HG02571 (cell line): ENCODE results near the gene ZNF346.
A peak's percentile ranks its signal among the peaks of the same experiment; 100 is the strongest.
"Not testable (repeated sequence)": the region's sequence is repeated elsewhere in the genome, so short reads cannot be mapped to it uniquely, and the experiment has no call there.

Experiments used
- ATAC-seq: cut with Tn5 transposase; IDR thresholded peaks from one replicate; pipeline ENCODE4 v1.9.1; 2021; ENCODE audit warnings: mild to moderate bottlenecking, moderate library complexity; ENCODE audit not compliant: unreplicated experiment

Gene ZNF346

GRCh38 chr5:177022386-177023302 lies at the start of gene ZNF346:
TSS of gene ZNF346 (plus strand) at chr5:177022696. CDS start at chr5:177022739, 43 bp downstream.
- ATAC-seq = peak; percentile 79

GRCh38 chr5:176979669-176980068 lies 42.8 kb upstream of the ZNF346 start:
- no peak for ATAC-seq

- ATAC-seq = no peak
Measured at GRCh38 chr5:176980818-176981217, 41.7 kb upstream of the ZNF346 start.

GRCh38 chr5:176983112-176983511 lies 39.4 kb upstream of the ZNF346 start:
- not testable (repeated sequence) for ATAC-seq

- not testable (repeated sequence) for ATAC-seq
Measured at GRCh38 chr5:176983593-176983992, 38.9 kb upstream of the ZNF346 start.

GRCh38 chr5:176984176-176984575 lies 38.3 kb upstream of the ZNF346 start:
- not testable (repeated sequence) for ATAC-seq

GRCh38 chr5:176985516-176985915 lies 37.0 kb upstream of the ZNF346 start:
- ATAC-seq = no peak

GRCh38 chr5:176986280-176986679 lies 36.2 kb upstream of the ZNF346 start:
- no peak for ATAC-seq

- no peak for ATAC-seq
Measured at GRCh38 chr5:176987583-176987982, 34.9 kb upstream of the ZNF346 start.

- ATAC-seq = not testable (repeated sequence)
Measured at GRCh38 chr5:176993081-176993480, 29.4 kb upstream of the ZNF346 start.

- no peak for ATAC-seq
Measured at GRCh38 chr5:176994460-176995121, 27.9 kb upstream of the ZNF346 start.

- no peak for ATAC-seq
Measured at GRCh38 chr5:176995122-176995490, 27.4 kb upstream of the ZNF346 start.

GRCh38 chr5:176995896-176996767 lies 26.4 kb upstream of the ZNF346 start:
- no peak for ATAC-seq

- no peak for ATAC-seq
Measured at GRCh38 chr5:176996780-176997179, 25.7 kb upstream of the ZNF346 start.

GRCh38 chr5:176998828-176999227 lies 23.7 kb upstream of the ZNF346 start:
- ATAC-seq = no peak

- ATAC-seq = not testable (repeated sequence)
Measured at GRCh38 chr5:176999526-176999925, 23.0 kb upstream of the ZNF346 start.

GRCh38 chr5:177003649-177004048 lies 18.8 kb upstream of the ZNF346 start:
- no peak for ATAC-seq

- no peak for ATAC-seq
Measured at GRCh38 chr5:177004961-177005360, 17.5 kb upstream of the ZNF346 start.

- peak; percentile 38 for ATAC-seq
Measured at GRCh38 chr5:177005619-177006264, 16.8 kb upstream of the ZNF346 start.

- ATAC-seq = peak; percentile 70
Measured at GRCh38 chr5:177006265-177006972, 16.1 kb upstream of the ZNF346 start, which contains the start of gene UIMC1. TSS of gene UIMC1 (minus strand) at chr5:177006779. CDS start at chr5:176982615, 24,164 bp downstream.
